ENCODE measurements around the gene TRIM14. TPM values are rescaled to one million over a fixed set of nuclear protein-coding genes. Genes with fewer than 3 reads are reported as not detected.

TRIM14 gene
- polyA plus RNA-seq, 2 of the 4 experiments (the other 2 are of a cell fraction) = 8.8 to 9.2 TPM

- ChIA-PET POLR2A (interaction anchor here (2.0 kb wide), 1 partner anchor 17 kb away, joined by 12 read pairs; the partner anchor contains the start of gene NANS), CTCF (interaction anchor here (1.2 to 2.5 kb wide), 3 partner anchors 10 to 115 kb away, joined by 4 to 11 read pairs (median 8); no protein-coding TSS in a partner anchor)
- no peak overlapping the region for H3K4me3 ChIP-seq
- H3K4me2 ChIP-seq = no peak overlapping the region
- no peak overlapping the region for H3K27ac ChIP-seq
- DNase-seq (ENCODE audit: low read depth in 1 of 2, low spot score in 1 of 2) (no peak), ATAC-seq (peak in 1 of 2 experiments; percentile 48; a peak in 2 of 6 replicates), FAIRE-seq (no peak)
- TF ChIP-seq HOXB13 (CRISPR knock-in tag; IDR thresholded peaks at IDR 0.05; ENCODE audit: low read depth) (no peak), MAFK (IDR thresholded peaks at IDR 0.05; ENCODE audit: partially characterized antibody) (no peak), MYC (IDR thresholded peaks at IDR 0.05; ENCODE audit: borderline replicate concordance, low read length) (no peak), HEYL (CRISPR knock-in tag; IDR thresholded peaks at IDR 0.05) (no peak), ZC3H11A (IDR thresholded peaks at IDR 0.05) (no peak), EHF (CRISPR knock-in tag; IDR thresholded peaks at IDR 0.05) (no peak), RARB (CRISPR knock-in tag; IDR thresholded peaks at IDR 0.05) (no peak), ESRRA (IDR thresholded peaks at IDR 0.05; ENCODE audit: borderline replicate concordance, low read length) (no peak), MAZ (IDR thresholded peaks at IDR 0.05; ENCODE audit: borderline replicate concordance, low read depth, low read length) (no peak), FOSB (CRISPR knock-in tag; IDR thresholded peaks at IDR 0.05) (no peak), CTCF (IDR thresholded peaks at IDR 0.05) (no peak), FOSL2 (IDR thresholded peaks at IDR 0.05) (no peak), FOSL2 (CRISPR knock-in tag; IDR thresholded peaks at IDR 0.05) (no peak), ZNF302 (CRISPR knock-in tag; IDR thresholded peaks at IDR 0.05) (no peak), FOXS1 (CRISPR knock-in tag; IDR thresholded peaks at IDR 0.05) (no peak), CHD2 (IDR thresholded peaks at IDR 0.05; ENCODE audit: low read length, partially characterized antibody) (no peak), RNF2 (IDR thresholded peaks at IDR 0.05; ENCODE audit: borderline replicate concordance, low read depth) (no peak), ZFP36 (IDR thresholded peaks at IDR 0.05; ENCODE audit: borderline replicate concordance, partially characterized antibody) (no peak)
- WGBS (ENCODE audit: missing lambda C conversion rate) = 67% methylated on average over 8 of the region's 8 CpGs
- no peaks in the 10 kb centered on the region for H3K4me1 ChIP-seq
- no peaks in the 10 kb centered on the region for H3K9me3 ChIP-seq
Observed at GRCh38 chr9:98038958-98039357, 80.1 kb downstream of the TRIM14 start.

GRCh38 chr9:98037357-98037756 lies 81.7 kb downstream of the TRIM14 start:
- DNase-seq (ENCODE audit: low read depth in 1 of 2, low spot score in 1 of 2) = no peak
- H3K4me3 ChIP-seq = no peak overlapping the region
- H3K4me2 ChIP-seq = no peak overlapping the region
- ChIA-PET POLR2A (interaction anchor here (2.0 kb wide), 1 partner anchor 19 kb away, joined by 12 read pairs; the partner anchor contains the start of gene NANS), CTCF (interaction anchor here (1.0 to 2.5 kb wide), 9 partner anchors 9 to 114 kb away, joined by 3 to 15 read pairs (median 6); partner anchors contain the start of genes ANP32B and TRMO)
- no peaks in the 10 kb centered on the region for H3K9me3 ChIP-seq
- no peak for FAIRE-seq
- TF ChIP-seq MAX (IDR thresholded peaks at IDR 0.05) (no peak), CHD4 (IDR thresholded peaks at IDR 0.05; ENCODE audit: borderline replicate concordance) (no peak), KDM1A (IDR thresholded peaks at IDR 0.05; ENCODE audit: low read depth) (no peak), MAFK (IDR thresholded peaks at IDR 0.05; ENCODE audit: partially characterized antibody) (no peak), BCL3 (IDR thresholded peaks at IDR 0.05) (no peak), RNF2 (IDR thresholded peaks at IDR 0.05; ENCODE audit: borderline replicate concordance, low read depth) (no peak), FOSB (CRISPR knock-in tag; IDR thresholded peaks at IDR 0.05) (no peak), ZSCAN20 (CRISPR knock-in tag; IDR thresholded peaks at IDR 0.05) (no peak), HDAC2 (IDR thresholded peaks at IDR 0.05) (no peak), SMC3 (IDR thresholded peaks at IDR 0.05) (no peak), POLR2A (IDR thresholded peaks at IDR 0.05; ENCODE audit: low read length) (no peak), POLR2AphosphoS2 (conservative IDR thresholded peaks at IDR 0.05; ENCODE audit: low read length) (no peak), HOXB13 (CRISPR knock-in tag; IDR thresholded peaks at IDR 0.05; ENCODE audit: low read depth) (no peak), NFE2L2 (conservative IDR thresholded peaks at IDR 0.05; ENCODE audit: low read length) (no peak), RAD21 (conservative IDR thresholded peaks at IDR 0.05 in 1 of 2, IDR thresholded peaks at IDR 0.05 in 1 of 2) (no peak)
- H3K27ac ChIP-seq = no peak overlapping the region
- no peaks in the 10 kb centered on the region for H3K4me1 ChIP-seq
- ATAC-seq = no peak
